HG03575 (cell line): ENCODE results near the gene PPFIBP1.

Experiments
- ATAC-seq: cut with Tn5 transposase; IDR thresholded peaks from one replicate; pipeline ENCODE4 v1.9.1; 2021; ENCODE audit not compliant: unreplicated experiment, insufficient number of reproducible peaks, low FRiP score; ENCODE audit errors: extremely low read depth

PPFIBP1 gene

DNA sequence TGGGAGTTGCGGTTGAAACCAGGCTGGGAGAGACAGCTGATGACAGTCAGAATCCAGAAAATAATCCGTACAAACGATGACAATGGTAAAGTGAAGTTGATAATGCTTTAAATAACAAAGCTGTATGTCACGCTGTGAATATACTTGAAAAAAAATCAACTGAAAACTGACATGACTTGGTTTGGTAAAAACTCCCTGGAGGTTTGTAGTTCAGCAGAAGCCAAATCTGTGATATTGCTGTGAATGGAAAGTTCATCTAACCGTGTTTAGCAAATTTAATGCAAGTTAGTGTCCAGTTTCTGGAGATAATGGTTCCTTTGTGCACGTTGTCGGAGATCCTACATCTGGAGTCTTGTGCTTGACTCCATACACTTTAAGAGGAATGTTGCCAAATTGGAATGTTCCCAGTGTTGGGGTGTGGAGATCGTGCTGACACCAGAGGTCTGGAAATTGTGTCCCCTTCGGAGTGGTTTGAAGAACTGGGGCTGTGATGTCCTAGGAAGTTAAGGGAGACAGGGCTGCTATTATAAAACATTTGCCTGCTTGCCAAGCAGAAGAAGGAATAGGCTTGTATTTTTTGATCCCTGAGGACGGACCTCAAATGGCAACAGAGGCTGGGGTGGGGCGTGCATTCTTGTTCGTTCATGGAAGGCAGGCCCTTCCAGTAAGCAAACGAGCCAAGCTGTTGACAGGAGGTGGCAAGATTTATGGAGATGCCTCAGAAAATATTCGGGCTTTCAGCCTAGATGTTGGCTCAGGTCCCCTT, 30.6 kb downstream of the PPFIBP1 start:
- no peak for ATAC-seq

DNA sequence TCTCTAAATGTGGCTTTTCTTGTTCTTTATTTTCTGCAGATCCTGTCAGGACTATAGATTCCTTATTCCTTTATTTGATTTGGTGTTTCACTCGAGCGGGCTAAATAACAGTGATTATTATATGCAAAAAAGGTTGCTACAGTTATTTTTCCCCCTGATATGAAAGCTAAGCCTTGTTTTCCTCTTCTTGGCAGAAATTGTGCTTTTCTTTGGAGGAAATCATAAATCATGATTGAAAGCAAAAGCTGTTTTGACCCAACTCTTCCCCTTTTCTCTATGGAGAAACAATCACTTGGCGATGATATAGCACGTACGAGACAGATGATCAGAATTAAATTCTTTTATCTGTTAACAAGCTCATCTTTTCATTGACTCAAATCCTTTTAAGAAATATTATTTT, 31.4 kb downstream of the PPFIBP1 start:
- ATAC-seq: no peak

DNA sequence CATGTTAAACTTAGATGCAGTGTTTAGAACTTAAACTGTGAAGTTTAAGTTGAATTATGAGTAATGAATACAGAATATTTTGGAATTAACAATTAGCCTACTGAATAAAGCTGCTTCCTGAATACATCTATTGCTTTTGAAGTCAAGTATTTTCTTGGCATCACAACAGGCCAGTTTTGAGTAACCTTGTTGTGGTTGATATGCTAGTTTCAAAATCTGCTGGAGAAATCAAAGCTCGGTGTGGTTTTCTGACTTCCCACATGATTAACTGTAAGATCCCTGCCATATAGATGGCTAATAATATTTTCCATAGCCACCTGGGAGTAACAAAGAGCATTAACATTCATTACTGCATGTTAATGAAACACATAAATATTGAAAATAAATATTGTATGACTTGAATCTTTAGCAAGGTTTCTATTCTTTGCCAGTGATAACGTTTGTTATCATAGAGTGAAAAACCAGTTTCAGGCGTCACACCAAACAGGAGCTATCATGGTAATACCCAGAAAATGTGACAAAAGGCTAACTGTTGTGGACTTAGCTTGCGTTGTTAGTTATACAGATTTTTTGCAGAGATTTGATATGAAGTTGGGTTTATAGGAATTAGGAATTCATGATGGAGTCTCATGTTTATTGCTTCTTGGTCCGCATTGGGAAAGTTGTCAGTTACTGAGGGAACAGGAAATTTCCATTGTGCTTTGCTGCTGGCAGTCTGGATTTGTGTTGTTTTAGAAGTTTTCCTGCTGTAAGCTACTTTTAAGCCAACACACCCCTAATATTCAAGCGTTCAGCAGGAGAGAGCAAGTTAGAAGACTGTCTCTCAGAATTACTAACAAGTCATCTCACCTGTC, 32.1 kb downstream of the PPFIBP1 start:
- ATAC-seq: no peak

DNA sequence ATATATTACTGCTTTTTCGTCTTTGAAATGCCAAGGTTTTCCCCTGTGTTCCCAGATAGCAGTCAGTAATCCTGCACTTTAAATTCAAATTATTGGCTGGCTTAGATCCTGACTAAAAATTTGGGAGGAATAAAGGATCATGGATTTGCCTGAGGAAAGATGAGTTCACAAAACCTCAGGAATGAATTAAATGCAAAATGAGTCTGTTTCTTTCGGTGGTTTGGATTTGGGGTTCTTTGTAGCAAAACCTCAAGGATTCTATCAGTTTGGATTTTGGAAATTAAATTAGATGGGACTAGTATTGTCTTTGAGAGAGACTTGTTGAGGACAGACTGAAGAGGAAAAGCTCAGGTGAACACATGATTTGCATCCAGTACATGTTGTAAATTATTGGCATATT, 36.1 kb downstream of the PPFIBP1 start:
- no peak for ATAC-seq

DNA sequence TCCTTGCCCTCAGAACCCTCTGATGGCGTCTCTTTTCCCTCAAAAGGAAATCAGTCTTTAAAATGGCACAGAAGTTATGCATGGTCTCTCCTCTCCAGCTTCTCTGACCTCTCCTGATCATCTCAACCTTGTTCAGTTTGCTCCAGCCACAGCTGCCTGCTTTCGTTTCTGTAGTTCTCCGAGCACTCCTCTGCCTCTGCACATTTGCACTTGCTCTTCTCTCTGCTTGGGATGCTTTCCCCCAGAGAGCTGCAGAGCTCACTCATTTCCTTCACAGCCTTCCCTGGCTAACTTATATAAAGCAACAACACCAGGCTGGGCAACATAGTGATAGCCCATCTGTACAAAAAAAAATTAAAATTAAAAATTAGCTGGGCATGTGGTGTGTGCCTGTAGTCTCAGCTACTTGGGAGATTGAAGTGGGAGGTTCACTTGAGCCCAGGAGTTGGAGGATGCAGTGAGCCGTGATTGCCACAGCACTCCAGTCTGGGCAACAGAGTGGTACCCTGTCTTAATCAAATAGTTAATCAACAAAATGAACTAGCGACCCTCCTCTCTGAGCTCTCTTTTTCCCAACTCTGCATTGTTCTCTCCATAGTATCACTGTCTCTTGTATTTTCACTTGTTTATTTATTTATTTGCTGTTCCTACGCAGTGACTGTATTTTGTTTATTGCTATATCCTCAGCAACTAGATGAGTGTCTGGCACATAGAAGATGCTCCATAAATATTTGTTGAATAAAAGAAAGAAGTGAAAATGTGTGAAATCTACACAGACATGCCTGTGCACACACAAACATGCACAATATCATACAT, 37.7 kb downstream of the PPFIBP1 start:
- no peak for ATAC-seq

DNA sequence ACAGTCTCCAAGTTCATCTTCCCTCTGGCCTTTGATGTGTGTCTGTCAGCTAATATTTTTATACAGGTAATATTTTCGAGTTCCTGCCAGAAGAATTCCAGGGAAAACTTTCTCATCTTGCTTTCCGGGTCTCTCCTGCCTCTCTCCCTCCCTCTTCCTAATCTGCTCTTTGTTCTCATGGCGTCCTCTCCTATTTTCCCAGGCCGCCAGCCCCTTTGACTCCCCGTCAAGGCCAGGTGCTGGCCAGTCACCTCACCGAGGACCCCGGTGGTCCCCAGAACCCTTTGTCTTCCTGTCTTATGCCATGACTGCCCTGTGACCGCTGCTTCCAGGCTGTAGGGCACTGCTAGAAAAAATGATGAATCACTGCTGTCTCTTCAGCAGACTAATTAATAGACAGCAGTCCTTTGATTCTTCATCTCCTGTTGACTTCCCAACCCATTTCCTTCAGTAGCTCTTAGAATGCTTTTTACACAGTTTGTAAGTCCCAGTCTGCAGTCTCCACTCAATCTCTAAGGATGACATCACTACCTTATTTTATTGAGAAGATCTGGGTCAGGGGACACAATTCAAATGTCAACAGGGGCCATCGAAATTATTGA, 40.7 kb downstream of the PPFIBP1 start:
- ATAC-seq: no peak

DNA sequence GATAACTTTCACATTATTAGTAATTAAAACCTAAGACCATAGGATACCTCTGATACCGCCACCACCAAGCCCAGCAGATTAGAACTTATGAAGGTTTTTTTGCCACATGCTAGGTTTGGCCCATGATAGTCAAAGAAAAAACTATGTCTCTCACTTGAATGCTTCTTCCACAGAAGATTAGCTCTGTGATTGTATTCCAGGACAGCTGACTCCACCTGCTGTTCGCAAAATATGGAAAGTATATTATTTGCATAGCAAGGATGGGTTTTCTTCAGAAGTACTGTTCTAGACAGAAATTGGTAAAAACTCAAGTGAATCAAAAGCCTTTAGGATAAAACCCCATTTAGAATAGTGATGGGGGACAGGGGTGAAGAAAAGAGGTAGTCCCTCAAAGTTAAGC, 42.2 kb downstream of the PPFIBP1 start:
- no peak for ATAC-seq

DNA sequence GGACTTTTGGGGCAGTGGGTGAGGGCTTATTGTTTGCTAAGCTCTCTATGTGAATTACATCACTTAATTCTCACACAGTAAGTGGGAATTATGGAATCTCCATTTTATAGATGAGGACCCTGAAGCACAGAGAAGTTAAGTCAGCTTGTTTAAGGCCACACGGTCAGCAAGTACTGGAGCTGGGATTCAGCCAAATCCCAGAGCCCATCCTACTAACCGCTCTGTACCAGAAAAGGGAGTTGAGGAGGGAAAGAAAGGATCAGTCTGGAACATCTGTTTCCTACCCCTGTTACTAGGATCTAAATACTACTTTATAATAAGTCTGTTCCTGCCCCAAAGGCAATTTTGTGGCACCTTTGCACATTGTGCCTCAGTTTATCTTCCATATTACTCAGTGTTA, 42.6 kb downstream of the PPFIBP1 start:
- no peak for ATAC-seq

DNA sequence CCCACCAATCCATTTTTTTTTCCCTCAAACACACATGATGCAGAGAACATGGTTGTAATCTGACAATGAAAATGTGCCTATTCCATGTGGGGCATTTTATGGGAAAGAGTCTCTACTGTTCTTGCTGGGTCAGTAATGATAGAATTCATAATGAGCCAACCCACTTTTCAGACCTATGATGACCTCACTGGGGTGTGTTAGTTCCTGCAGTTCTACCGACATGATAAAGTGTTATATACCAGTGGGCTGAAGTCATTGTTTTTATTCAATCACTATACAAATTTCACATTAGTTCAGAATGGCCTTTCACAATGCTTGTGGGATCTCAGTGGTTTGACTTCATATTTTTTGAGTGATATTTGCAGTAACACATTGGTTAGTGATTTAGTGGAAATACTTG, 47.5 kb downstream of the PPFIBP1 start:
- no peak for ATAC-seq

DNA sequence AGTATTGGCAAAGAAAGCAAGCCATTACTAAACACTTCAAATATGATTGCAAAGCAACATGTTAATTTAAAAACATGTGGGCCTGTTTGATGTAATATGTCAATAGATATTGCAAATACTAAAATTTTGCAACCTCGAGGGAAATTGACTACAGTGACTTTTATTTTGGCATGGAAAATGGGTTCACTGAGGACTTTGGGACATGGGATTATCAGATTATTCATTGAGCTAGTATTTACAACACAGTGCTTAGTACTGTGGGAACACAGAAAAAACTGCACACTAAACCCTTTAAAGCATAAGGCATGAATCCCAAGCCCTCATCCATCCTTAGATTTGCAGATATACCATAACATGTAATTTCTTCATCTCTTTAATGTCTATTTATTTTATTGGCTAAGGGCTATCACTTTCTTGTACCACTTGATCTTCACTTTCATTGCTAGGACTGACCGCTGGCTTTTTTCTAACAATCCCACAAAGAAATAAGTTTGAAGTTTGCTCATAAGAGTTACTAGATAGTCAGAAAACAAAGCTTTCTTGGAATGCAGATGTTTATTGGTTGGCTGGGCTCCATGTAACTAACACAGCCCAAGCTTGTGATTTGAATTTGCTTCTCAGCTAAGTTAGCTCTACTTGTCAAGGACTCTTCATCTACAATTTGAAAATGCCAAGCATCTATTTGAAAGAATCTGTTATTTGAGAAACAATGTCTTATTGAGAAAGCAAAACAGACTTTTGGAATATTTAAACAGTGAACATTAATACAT, 48.7 kb downstream of the PPFIBP1 start:
- ATAC-seq: no peak

DNA sequence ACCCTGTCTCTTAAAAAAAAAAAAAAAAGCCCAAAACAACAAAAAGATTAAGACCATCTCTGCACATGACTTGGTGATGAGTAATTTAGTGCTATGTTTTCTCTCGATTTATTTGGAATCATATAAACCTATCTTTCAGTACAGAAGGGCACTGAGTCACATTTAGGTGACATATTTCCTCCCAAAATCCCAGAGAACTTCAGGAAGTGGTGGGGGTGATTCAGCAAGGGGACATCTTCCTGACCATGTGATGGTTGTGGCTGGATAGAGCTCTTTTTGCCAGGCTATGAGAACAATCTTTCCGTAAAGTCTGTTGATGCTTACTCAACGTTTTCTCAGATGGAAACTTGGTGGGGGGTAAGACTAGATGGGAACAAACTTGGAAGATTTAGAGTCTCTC, 50.0 kb downstream of the PPFIBP1 start:
- no peak for ATAC-seq

DNA sequence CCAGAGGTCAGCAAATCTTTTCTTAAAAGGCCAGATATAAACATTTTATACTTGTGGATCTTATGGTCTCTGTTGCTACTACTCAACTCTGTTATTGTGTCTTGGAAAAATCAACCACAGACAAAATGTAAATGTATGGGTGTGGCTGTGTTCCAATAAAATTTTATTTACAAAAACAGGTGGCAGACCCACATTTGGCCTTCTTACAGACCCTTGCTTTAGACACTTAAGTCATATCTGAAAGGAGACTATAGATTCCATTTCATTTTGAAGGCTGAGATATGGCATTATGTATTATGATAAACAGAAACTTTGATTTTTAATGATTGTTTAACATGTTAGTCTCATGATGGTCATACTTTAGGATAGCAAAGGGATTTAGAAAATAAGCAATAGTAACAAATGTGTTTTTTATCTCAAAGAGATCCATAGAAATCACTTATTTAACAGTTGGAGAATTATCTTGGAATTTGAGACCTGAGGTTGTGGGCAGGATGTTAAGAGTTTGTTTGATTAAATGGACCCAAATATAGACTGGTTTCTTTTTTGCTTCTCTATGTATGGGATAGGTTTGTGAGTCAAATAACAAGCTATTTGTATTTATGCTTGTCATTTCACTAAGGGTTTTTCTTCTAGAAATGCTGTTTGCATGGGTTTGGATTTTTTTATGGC, 51.2 kb downstream of the PPFIBP1 start:
- ATAC-seq: no peak

DNA sequence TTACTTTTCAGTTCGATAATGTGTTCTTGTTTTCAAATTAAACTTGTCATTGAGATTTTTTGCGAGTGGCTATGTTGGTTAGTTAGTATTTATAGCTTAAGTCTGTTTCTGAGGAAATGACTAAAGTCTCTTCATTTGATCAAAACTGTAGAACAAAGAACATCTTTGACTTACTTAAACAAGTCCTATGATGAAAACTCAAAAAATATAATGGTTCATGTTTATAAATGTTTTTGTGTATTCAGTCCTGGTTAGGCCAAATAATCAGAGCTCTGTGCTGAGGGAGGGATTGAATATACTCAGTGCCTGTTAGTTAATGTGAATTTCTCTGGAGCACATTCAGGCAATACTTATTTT, 51.7 kb downstream of the PPFIBP1 start:
- ATAC-seq: no peak

DNA sequence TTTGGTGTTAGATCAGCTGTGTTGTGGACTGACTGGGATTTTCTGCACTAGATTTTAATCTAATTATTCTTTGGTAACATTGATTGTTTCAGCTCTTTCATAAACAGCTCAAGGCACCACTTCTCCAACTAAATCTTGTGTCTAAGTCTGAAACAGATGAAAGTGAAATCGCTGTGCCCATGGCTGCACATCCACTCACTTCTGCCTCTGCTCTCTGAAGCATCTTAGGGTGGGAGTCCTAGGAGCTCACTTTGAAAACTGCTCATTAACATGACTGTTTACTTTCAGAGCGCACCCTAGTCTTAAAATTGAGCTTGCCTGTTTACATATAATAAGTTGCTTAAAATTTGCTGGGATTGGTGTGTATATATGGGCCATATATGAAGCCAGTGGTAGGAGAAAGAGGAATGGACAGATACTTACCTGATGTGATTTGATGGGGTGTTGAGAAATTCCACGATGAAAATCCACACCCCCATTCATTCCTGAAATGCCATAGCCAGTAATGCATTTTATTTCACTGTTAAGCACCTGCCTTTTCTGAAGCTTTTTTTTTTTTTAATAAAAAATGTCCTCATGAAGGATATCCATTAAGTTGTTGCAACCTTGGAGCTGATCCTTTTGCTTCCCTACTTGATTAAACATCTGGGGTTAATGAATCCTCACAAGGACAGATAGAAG, 52.8 kb downstream of the PPFIBP1 start:
- ATAC-seq: no peak

DNA sequence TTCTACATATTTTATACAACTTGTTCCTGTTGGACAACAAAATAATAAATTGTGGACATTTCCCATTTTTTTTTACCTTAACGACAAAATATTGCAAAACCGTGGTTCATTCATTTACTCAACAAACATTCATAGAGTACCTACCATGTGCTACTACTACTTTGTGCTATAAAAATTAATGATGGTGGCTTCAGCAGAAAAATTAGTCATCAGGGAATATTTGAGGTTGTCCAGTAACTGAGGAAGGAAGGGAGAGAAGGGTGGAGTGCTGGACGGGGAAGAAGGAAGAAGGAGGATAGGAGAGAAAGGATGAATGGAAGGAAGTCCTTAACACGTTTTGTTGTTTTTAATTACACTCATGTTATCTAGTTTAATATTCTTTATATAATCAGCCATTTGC, 53.7 kb downstream of the PPFIBP1 start:
- ATAC-seq: no peak

DNA sequence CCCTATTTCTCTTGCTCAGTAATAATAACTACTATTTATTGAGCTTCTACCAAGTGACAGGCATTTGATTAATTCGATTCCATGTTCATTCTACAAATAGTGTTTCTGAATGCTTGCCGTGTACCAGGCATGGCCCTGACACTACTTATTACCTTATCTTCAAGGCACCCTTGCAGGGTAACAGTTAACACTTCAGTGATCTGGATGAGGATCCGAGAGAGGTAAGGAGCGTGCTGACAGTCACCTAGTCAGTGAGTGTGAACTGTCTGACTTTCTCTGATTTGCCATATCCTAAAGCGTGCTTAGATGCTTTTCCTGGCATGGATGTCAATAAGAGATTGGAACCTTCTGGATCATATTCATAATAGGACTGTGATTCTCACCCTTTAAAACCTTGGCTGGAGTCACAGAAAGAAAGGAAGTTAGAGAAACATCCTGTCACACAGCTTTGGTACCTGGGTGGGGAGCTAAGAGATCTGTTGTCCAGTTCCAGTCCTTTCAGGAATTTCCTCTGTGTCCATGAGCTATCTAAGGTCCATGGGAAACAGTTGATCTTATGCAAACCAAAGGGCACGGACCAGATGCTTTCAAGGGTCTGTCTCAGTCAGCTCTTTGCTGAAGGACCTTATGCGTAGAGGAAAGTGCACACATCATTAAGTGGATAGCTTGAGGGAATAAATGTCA, 54.8 kb downstream of the PPFIBP1 start:
- ATAC-seq: no peak
